Stimulated activated CD4-positive, alpha-beta T cell treated with anti-CD3 and anti-CD28 coated beads, TNF-alpha, amount 100 ng/mL, for 24 hours (primary cell): Measurements from ENCODE around the gene EHD4.

ENCODE experiments used
- DNase-seq, 3 experiments: peaks; one replicate each; pipeline ENCODE4 v3.0.0-alpha.2; 2020; ENCODE audit warnings: low read depth in 3 of 3

Gene EHD4

GRCh38 chr15:41881086-41881485, 91.3 kb downstream of the EHD4 start:
- no peak for DNase-seq

- no peak for DNase-seq
Observed at GRCh38 chr15:41880156-41880877, 92.0 kb downstream of the EHD4 start.

- DNase-seq = no peak
Observed at GRCh38 chr15:41879321-41879845, 93.0 kb downstream of the EHD4 start.

- DNase-seq = no peak
Observed at GRCh38 chr15:41878355-41878699, 94.0 kb downstream of the EHD4 start.

DNA sequence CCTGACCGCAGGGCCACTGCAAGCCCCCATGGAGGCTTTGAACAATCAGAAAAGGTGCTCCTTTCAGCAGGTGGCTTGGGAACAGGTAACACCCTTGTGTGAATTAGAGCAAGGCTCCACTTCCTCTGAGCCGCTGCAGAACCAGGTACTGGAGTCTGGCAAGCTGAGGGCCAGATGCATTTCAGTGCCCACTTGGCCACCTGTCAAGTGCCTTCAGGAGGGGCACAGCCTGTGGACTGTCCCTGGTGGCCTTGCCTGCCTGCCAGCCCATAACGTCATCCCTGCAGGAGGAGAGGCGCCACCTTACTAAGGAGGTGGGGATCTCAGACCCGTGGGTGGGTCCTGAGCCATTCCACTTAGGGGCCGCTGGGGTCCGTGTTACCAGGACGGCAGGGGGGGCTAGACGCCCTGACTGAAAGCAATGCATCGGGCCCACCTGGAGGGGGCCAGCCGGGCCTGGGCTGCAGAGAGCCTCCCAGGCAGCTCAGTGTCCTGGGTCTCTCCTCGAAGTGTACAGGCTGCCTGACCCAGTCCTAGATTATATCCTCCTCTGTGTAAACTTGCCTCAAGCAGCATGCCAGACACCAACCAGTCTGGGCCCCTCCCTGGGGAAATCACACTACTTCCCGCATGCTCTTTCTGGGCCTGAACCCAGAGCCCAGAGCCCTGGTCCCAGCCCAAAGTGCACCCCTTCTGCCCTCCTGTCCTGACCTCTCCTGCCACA, 94.6 kb downstream of the EHD4 start:
- DNase-seq = no peak

DNA sequence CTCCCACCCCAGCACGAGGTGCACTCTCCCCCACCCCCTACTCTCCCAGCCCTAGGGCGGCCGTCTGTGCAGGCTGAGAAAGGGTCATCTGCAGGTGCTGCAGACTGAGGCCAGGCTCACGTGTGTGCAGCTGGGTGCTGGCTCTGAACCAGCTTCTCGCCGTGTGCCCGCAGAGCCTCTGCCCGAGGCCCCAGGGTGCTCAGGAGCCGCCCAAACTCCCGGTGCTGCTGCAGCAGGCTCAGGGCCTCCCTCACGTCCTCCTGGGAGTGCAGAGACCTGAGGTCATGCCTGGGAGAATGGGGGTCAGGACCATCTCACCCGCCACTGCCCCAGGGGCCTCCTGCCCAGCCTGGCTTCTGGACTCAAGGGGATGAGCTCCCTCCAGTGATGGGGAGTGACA, 95.7 kb downstream of the EHD4 start:
- no peak for DNase-seq

DNA sequence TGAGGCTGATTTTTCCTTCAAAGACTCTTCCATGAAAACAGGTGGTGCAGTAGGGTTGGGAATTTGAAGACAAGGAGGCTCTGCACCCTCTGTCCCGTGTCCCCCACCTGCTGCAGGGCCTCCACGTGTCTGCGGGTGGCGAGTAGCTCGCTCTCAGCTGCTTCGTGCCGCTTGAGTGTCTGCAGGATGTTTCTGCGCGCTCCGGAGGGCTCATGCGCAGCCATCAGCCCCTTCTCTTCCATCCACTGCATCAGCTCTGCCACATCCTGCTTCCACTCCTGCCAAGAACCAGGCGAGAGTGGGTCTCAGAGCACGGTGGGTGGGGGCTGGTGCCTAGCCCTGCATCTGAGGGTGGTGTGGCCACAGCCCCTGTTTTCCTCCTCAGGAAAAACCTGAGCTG, 96.3 kb downstream of the EHD4 start:
- DNase-seq = no peak

- no peak for DNase-seq
Observed at GRCh38 chr15:41874736-41875135, 97.6 kb downstream of the EHD4 start.

DNA sequence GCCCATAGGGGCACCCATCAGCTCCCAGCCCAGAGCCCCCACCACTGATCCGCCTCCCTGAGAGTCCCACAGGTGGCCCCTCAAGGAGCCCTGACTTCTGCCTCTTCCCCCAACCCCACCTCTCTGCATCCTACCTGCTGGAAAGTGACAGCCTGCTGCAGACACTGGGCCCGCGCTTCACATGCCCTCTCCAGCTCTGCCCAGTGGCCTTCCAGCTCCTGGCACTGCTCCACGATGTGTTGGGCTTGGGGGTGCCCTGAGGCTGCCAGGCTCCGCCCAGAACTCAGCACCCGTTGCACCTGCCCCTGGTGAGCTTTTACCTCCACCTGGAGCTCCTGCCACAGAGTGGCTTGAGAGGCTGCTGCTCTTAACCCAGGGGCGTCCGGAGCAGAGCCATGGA, 98.6 kb downstream of the EHD4 start:
- DNase-seq = no peak

GRCh38 chr15:41872166-41872747, 100.1 kb downstream of the EHD4 start:
- DNase-seq = no peak

- no peak for DNase-seq
Observed at GRCh38 chr15:41871175-41871905, 101.0 kb downstream of the EHD4 start.

DNA sequence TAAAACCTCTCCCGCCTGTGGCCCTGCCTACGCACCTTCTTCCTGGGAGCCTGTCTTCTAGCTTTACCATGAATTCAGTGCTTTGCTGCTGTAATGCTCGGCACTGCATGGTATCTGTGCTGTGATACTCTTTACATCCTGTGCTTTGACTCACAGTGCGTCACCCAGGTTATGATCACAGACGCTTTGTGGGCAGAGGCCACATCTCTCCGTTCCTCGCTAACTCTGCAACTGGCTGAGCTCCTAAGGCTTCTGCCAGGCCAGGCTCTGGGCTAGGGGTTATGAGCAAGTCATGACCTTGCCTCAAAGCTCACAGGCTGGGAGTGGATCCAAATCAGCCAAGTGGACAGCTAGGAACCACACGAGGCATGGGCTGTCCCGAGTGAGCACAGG, 101.7 kb downstream of the EHD4 start:
- peak; percentile 31 to 62 (median 41) for DNase-seq

DNA sequence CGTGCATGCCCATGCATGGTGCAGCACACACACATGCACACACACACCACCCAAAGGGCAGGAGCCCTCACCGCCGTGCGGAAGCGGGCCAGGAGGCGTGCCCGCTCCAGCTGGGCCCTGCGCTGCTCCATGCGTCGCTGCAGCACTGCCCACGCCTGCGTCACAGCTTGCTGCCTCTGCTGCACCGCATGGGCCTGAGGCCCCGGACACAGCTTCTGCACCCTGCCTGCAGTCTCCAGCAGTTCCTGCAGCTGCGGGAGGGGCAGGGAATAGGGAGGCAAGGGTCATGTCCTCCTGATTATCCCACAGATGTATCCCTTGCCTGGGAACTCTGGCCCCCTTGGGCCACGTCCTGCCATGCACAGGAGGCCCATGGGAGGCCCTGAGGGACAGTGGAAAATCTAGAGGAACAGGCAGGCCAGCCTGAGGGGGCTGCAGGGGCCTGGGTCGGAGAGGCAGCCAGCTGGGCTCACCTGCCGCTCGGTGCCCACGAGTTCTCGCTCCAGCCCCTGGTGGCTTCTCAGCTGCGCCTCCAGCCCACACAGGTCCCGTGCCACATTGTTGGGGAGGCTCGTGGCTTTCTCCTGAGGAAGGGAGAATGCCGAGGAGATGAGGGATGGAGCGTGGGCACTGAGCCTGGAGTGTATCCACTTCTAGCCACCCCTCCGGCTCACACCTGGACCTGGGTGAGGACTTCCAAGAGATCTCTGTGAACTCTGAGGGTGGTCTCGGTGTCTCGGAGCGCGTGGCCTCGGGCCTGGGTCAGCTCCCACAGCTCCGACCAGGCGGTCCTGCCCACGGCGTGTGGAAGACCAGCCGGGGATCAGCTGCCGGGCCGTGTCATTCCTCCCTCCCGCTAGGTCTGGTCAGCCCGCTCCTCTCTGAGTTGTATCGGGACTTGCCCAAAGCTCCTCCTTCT, 102.3 kb downstream of the EHD4 start:
- DNase-seq = no peak

DNA sequence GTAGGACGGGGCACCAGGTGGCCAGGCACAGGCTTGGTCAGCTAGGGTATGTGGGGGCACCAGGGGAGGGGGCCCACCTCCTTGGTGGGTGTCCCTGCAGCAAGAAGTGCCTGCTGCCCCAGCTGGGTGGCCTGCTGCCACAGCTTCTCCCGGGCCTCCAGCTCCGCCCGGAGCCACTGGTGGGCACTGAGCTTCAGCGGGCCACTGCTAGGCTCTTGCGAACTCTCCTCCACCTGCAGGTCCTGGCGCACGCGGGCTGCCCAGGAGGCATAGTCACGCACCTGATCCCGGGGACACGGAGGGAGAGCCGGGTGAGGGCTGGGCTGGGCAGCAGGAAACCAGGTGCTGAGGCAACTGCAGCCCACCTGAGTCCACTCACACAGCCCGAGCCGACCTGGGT, 104.0 kb downstream of the EHD4 start:
- no peak for DNase-seq

DNA sequence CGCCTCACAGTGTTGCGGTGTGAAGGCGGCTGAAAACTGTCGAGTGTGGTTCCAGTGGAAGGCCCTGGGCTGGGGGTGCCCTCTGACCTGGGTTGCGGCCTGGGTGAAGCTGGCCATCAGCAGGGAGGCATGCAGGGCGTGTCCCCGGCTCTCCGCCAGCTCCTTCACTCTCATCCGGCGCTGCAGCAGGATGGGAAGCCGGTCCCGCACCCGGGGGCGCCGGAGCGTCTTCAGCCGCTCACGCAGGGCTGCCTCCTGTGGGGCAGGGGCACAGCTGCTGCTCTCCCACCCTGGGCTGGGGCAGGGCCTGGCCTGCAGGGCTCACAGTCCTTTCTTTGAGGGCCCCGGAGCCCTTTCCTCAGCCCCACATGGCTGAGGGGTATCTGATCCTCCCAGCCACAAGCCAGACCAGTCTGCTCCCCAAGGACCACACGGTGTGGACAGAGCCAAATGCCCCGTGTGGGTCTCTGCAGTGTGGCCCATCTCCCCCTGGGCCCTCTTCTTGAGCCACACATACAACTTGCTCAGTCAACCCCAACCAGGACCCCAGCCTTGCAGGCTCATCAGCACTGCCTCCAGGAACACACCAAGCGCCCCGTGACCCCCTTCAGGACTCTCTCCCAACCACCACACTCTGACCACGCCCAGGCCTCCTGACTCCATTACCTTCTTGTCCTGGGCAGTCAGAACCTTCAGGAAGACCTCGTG, 105.3 kb downstream of the EHD4 start:
- no peak for DNase-seq

DNA sequence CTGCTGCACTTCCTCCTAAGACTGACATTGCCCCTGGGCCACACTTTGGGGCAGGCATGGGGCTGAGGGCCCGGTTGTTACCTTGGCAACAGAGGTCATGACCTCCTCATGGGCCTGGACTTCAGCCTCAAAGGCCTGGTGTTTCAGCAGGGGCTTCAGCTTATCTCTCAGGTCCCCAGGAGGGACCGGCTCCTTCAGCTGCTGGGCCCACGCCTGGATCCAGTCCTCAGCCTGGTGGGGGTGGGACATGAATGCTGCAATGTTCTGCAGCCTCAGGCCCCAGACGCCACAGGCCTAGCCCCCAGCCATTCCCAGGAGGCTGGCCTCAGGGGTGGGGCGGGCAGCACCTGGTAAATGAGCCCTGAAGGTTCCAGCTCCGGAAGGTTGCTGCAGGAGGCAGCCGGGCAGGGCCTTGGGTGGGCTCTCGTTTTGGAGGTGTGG, 106.1 kb downstream of the EHD4 start:
- DNase-seq = no peak

- DNase-seq = no peak
Observed at GRCh38 chr15:41865490-41866055, 106.8 kb downstream of the EHD4 start.

DNA sequence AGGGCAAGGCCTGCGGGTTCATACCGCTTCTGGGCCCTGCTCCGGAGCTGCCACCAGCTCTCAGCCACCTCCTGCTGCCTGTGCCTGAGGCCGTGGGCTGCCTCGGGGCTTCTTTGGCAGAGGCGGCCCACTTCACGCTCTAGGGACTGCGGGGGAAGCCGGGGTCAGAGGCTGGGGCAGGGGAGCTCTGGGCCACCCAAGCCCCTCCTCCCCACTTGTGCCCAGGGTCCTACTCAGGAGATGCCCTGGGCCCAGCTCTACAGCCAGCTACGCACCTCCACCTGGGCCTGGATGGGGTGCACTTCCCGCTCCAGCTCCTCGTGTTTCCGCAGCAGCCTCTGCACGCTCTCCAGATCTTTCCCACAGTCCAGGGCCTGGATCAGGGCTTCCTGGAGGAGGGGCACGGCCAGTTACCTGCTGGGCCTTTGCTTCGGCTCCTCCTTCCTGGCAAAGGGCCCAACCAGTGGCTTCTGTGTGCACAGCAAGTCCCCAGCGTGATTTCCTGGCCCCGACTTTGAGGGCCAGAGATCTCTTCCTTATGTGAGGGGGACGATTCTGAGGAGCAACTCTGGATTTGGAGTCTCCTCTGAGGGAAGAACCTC, 109.7 kb downstream of the EHD4 start:
- no peak for DNase-seq

DNA sequence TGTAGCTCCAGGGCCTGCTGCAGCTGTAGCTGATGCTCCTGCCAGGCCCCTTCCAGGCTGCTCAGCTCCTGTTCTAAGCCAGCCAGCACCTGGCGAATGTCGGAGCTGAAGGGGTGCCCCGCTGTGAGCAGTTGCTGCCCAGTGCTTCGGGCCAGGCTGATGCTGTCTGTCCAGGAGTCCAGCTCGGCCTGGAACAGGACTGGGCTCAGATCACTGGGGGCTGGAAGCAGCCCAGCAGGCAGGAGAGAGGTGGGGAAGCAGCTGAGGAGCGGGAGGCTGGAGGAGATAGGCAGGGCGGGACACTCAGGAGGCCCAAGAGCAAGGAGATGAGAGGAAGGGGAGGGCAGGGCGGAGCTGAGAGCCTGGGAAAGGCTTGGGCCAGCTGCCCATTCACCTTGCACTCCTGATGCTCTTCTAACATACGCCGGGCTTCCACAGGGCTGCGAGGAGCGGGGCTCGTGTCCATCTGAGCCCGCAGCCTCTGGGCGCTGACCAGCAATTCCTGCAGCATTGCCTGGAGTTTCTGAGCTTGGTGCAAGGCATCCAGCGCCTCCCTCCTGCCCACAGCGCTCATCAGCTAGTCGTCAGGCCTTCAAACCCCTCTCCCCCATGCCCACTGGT, 110.5 kb downstream of the EHD4 start:
- no peak for DNase-seq
